GM12874 (cell line): ENCODE results near the gene NAGS.

Source experiments
- CTCF ChIP-seq: IDR thresholded peaks from 2 replicates; pipeline ENCODE4 v1.5.1; 2011; ENCODE audit warnings: low read depth, mild to moderate bottlenecking, control low read depth, low read length, moderate library complexity; ENCODE audit not compliant: insufficient read depth

The NAGS gene

GRCh38 chr17:43967251-43967875 lies 37.1 kb upstream of the NAGS start:
- TF ChIP-seq CTCF, result no peak

- TF ChIP-seq CTCF, result no peak
These were observed 34.1 kb upstream of the NAGS start for GRCh38 chr17:43970366-43970765.

- TF ChIP-seq CTCF, result no peak
These were observed 29.8 kb upstream of the NAGS start for GRCh38 chr17:43974382-43975266.

GRCh38 chr17:43975898-43976297 lies 28.5 kb upstream of the NAGS start:
- no peak for TF ChIP-seq CTCF

- no peak for TF ChIP-seq CTCF
These were observed 27.2 kb upstream of the NAGS start for GRCh38 chr17:43976963-43977837.

GRCh38 chr17:43978078-43978477 lies 26.3 kb upstream of the NAGS start:
- no peak for TF ChIP-seq CTCF

- TF ChIP-seq CTCF, result no peak
These were observed 25.4 kb upstream of the NAGS start for GRCh38 chr17:43979011-43979410.
